Neural progenitor cell (in vitro differentiated cells): ENCODE data around the gene DDX11.
"Not testable (repeated sequence)": the region's sequence is repeated elsewhere in the genome, so short reads cannot be mapped to it uniquely, and the experiment has no call there.

ENCODE experiments used
- CTCF ChIP-seq: fragments of 200-600 bp; sonication (generic); IDR thresholded peaks from 2 replicates; pipeline ENCODE4 v1.5.1; 2017; ENCODE audit warnings: antibody characterized with exemption, mild to moderate bottlenecking
- EZH2 ChIP-seq: fragments of 200-600 bp; sonication (generic); IDR thresholded peaks from 2 replicates; pipeline ENCODE4 v1.6.1; 2017; ENCODE audit warnings: antibody characterized with exemption, mild to moderate bottlenecking, moderate library complexity

DNA sequence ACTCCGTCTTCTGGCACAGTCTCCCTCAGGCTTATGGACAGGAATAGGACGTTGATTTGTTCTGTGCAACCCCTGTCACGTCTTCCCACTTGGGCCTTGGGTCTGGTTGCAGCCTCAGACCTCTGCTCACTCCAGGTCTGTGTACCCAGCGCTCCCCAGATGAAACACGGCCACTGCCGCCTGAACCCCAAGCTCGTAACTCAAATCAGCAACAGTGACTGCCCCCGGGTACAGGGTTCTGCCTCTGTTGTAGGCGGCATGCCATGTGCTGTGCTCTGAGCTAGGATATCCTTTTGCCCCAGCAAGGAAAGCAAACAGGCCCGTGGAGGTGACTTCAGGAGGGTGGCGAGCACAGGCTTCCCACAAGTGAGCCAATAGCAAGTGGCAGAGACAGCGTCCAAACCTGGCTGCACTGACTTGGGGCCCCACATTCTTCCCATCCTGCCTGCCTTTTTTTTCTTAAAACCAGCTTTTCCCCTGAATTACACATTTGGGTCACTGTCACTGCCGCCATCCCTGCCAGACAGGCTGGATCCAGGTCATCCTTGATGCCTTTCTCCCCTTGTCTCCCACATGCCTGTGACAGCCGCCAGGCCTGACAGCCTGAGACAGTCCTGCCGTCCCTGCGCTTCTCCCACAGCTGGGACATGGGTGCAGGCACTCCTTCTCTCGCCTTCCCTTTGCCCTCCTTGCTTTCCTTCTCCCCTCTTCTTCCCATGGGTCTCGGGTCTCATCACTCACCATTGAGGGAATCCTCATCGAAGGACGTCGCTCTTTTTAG lies 21.6 kb downstream of the DDX11 start:
- not testable (repeated sequence) for TF ChIP-seq EZH2, CTCF
